Astrocyte (in vitro differentiated cells and primary cell): ENCODE data around the gene RPEL1.

ENCODE experiments used
- CTCF ChIP-seq: IDR thresholded peaks from 2 replicates; pipeline ENCODE4 v1.5.1; 2011; ENCODE audit warnings: low read depth, mild to moderate bottlenecking, inconsistent platforms, low read length, moderate library complexity; ENCODE audit not compliant: insufficient read depth
- EZH2 ChIP-seq: IDR thresholded peaks from 2 replicates; pipeline ENCODE4 v1.6.1; 2012; ENCODE audit warnings: mild to moderate bottlenecking, low read length, inconsistent platforms; ENCODE audit not compliant: insufficient read depth

DNA sequence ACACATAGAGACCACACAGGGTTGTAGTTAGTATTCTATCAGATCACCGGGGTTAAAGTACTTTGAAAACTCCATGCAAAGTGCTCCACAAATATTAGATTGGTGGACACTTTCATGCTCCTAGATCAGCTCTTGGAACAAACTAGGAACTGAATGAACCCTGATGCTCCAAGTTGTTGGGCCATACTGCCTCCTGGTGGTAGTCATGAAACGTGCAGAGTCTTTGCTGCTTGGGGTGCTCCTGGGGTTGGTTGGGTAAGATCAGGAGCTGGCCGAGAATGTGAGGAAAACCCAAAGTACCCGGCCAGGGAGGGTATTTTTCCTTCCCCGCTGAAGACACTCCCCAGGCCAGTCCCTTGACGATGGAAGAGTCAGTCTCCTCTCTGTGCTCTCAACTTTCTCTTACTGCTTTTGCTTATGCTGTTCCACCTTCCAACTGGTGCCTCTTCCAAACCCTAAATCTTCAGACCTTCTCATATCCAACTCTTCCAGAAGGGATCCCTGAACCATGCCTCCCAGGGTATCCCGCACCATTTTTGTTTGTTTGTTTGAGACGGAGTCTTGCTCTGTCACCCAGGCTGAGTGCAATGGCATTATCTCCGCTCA, 918 bp upstream of the RPEL1 start:
- TF ChIP-seq EZH2 (no peak), CTCF (peak; percentile 93)
